Sigmoid colon (tissue), 7 donors: ENCODE measurements around the gene MGAT3. TPM values are rescaled to one million over a fixed set of nuclear protein-coding genes. Genes with fewer than 3 reads are reported as not detected.

Source experiments
- DNase-seq: peaks from one replicate; pipeline ENCODE4 v3.0.0-alpha.2; 2019
- H3K27ac ChIP-seq, 4 donors: fragments of 200-600 bp; sonication (generic); one replicate each; pipeline ENCODE4 v1.5.1; 2016 to 2019; ENCODE audit warnings: mild to moderate bottlenecking in 1 of 4
- H3K27me3 ChIP-seq, 3 donors: fragments of 200-600 bp; sonication (generic); one replicate each; pipeline ENCODE4 v1.5.1; 2019; ENCODE audit warnings: mild to moderate bottlenecking in 1 of 3
- H3K36me3 ChIP-seq, 4 donors: fragments of 200-600 bp; sonication (generic); one replicate each; pipeline ENCODE4 v1.5.1; 2016 to 2019
- H3K4me1 ChIP-seq, 4 donors: fragments of 200-600 bp; sonication (generic); one replicate each; pipeline ENCODE4 v1.5.1; 2017 to 2019
- H3K4me3 ChIP-seq, 4 donors: fragments of 200-600 bp; sonication (generic); one replicate each; pipeline ENCODE4 v1.5.1; 2017 to 2019; ENCODE audit warnings: mild to moderate bottlenecking in 2 of 4, moderate library complexity in 1 of 4
- H3K9me3 ChIP-seq, 4 donors: fragments of 200-600 bp in 3 of 4; sonication (generic) in 3 of 4; one replicate each; pipeline versions ENCODE4 v1.5.1 to v1.6.1; 2013 to 2019
- EP300 ChIP-seq, 4 donors: sonication (generic); formaldehyde crosslinking; IDR thresholded peaks; one replicate each; pipeline ENCODE4 v1.6.1; 2017; ENCODE audit warnings: antibody characterized with exemption in 4 of 4
- POLR2A ChIP-seq, 2 donors: fragments of 450-650 bp; IDR thresholded peaks; one replicate each; pipeline ENCODE4 v1.6.1; 2016; ENCODE audit warnings: antibody characterized with exemption in 2 of 2, mild to moderate bottlenecking in 2 of 2, moderate library complexity in 2 of 2
- POLR2AphosphoS5 ChIP-seq, 4 donors: sonication (generic); formaldehyde crosslinking; IDR thresholded peaks; one replicate each; pipeline ENCODE4 v1.6.1; 2017; ENCODE audit warnings: antibody characterized with exemption in 4 of 4
- WGBS, 2 donors: extraction: QIAGEN DNeasy Blood & Tissue Kit; methylation state at CpG; one replicate each; pipeline ENCODE4 v1.1.7; 2013; 5-methylcytosine and 5-hydroxymethylcytosine counted together
- intact Hi-C: fragments of 100-400 bp; cut with DNase I; formaldehyde crosslinking; loops from one replicate; pipeline ENCODE4 v1.15.1; 2023
- polyA plus RNA-seq, 3 donors: library from polyadenylated mRNA; stranded (reverse); fragments of 200-250 nt; gene quantifications; one replicate each; pipeline ENCODE4 v1.2.3, GENCODE V29; 2013
- total RNA-seq, 4 donors: library from RNA; depleted of rRNA; stranded (reverse); fragments of >200 nt; gene quantifications; one replicate each; pipeline ENCODE4 v1.1.0, GENCODE V29; 2016
- TF ChIP-seq, protein P1 (sequence below), 4 experiments: fragments of 450-650 bp in 3 of 4; fragments of 200-600 bp in 1 of 4; IDR thresholded peaks; one replicate each; pipeline ENCODE4 v1.5.1; 2016 to 2019; ENCODE audit warnings: antibody characterized with exemption in 4 of 4, mild to moderate bottlenecking in 3 of 4, moderate library complexity in 2 of 4
- donor health status: healthy with polysubstance abuse.
- donor health status: Bipolar disorder and iron deficiency.
- donor health status: healthy.

MGAT3 gene
- total and polyA plus RNA-seq, 7 donors: 0.60 to 8.1 (median 1.1) TPM

DNA sequence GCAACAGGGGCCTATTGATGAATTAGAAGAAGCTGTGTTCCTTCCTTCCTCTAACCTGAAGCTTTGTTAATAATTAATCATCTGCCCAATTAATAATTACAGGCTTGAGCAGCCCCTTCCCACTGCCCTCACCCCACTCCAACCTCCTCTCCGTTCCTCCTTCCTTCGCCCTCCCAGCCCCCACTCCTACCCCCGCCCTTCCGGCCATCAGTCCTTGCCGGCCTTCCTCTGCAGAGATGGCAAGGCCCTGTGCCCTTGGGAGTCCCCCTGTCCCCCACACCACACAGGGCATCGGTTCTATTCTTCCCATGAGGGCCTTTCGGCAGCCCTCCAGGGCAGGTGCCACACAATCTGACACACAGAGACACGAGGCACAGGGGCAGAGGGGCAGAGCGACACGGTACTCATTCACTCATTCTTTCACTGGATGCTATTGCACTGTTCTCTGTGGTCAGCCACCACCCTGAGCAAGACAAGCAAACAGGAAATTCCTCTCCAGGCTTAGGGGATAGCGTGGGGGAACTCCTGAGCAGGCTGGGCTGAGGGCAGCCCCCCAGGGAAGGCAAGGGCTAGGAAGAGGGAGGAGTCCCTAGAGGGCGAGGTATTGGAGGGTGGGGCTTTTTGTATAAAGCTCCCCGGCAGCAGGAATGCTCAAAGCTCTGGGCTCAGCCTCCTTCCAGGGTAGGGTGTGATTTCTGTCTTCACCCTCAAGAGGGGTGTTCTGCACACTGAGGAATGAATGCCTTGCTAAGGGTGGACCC, 14.7 kb downstream of the MGAT3 start:
- H3K4me3 ChIP-seq: no peak overlapping the region
- H3K27ac ChIP-seq: peak overlapping the region; percentile 14 to 67 (median 26)
- WGBS, 2 donors: 34 to 36% methylated on average over 13 of the region's 13 CpGs
- no peaks in the 10 kb centered on the region for H3K36me3 ChIP-seq
- no peaks in the 10 kb centered on the region for H3K4me1 ChIP-seq
- H3K27me3 ChIP-seq: no peaks in the 10 kb centered on the region
- TF ChIP-seq EP300 (IDR thresholded peaks at IDR 0.05) (no peak), POLR2A (IDR thresholded peaks at IDR 0.05) (no peak), POLR2AphosphoS5 (IDR thresholded peaks at IDR 0.05) (no peak)
- TF ChIP-seq, protein P1, sequence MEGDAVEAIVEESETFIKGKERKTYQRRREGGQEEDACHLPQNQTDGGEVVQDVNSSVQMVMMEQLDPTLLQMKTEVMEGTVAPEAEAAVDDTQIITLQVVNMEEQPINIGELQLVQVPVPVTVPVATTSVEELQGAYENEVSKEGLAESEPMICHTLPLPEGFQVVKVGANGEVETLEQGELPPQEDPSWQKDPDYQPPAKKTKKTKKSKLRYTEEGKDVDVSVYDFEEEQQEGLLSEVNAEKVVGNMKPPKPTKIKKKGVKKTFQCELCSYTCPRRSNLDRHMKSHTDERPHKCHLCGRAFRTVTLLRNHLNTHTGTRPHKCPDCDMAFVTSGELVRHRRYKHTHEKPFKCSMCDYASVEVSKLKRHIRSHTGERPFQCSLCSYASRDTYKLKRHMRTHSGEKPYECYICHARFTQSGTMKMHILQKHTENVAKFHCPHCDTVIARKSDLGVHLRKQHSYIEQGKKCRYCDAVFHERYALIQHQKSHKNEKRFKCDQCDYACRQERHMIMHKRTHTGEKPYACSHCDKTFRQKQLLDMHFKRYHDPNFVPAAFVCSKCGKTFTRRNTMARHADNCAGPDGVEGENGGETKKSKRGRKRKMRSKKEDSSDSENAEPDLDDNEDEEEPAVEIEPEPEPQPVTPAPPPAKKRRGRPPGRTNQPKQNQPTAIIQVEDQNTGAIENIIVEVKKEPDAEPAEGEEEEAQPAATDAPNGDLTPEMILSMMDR (IDR thresholded peaks at IDR 0.05): no peak
- no peaks in the 10 kb centered on the region for H3K9me3 ChIP-seq
- DNase-seq: no peak
- intact Hi-C loops: no loop called here

GRCh38 chr22:39472570-39473556, 16.1 kb downstream of the MGAT3 start:
- Histone ChIP-seq H3K9me3 (no peaks in the 10 kb centered on the region), H3K4me1 (no peaks in the 10 kb centered on the region), H3K27ac (peak overlapping the region in 1 of 4 donors; percentile 67), H3K4me3 (no peak overlapping the region), H3K27me3 (no peaks in the 10 kb centered on the region), H3K36me3 (no peaks in the 10 kb centered on the region)
- peak in 1 of 2 donors; percentile 56 for TF ChIP-seq POLR2A (IDR thresholded peaks at IDR 0.05)
- no peak for TF ChIP-seq POLR2AphosphoS5 (IDR thresholded peaks at IDR 0.05)
- intact Hi-C loops: no loop called here
- DNase-seq: no peak
- 19 to 64% methylated on average over 19 of the region's 19 CpGs for WGBS, 2 donors

GRCh38 chr22:39473851-39474250, 17.0 kb downstream of the MGAT3 start:
- intact Hi-C loops: no loop called here
- WGBS, 2 donors: 68 to 86% methylated on average over 5 of the region's 5 CpGs
- no peak for DNase-seq
- no peaks in the 10 kb centered on the region for H3K27me3 ChIP-seq
- H3K4me3 ChIP-seq: no peak overlapping the region
- TF ChIP-seq EP300 (IDR thresholded peaks at IDR 0.05) (no peak), POLR2AphosphoS5 (IDR thresholded peaks at IDR 0.05) (no peak), POLR2A (IDR thresholded peaks at IDR 0.05) (no peak)
- TF ChIP-seq, protein P1 (IDR thresholded peaks at IDR 0.05): no peak
- no peaks in the 10 kb centered on the region for H3K4me1 ChIP-seq
- H3K36me3 ChIP-seq: no peaks in the 10 kb centered on the region
- no peaks in the 10 kb centered on the region for H3K9me3 ChIP-seq
- peak overlapping the region in 1 of 4 donors; percentile 38 for H3K27ac ChIP-seq

GRCh38 chr22:39474351-39475111, 17.7 kb downstream of the MGAT3 start:
- Histone ChIP-seq H3K27me3 (no peaks in the 10 kb centered on the region), H3K4me3 (no peak overlapping the region), H3K9me3 (no peaks in the 10 kb centered on the region), H3K27ac (peak overlapping the region in 2 of 4 donors; percentile 4 to 38), H3K4me1 (no peaks in the 10 kb centered on the region), H3K36me3 (no peaks in the 10 kb centered on the region)
- no peak for TF ChIP-seq POLR2AphosphoS5 (IDR thresholded peaks at IDR 0.05)
- TF ChIP-seq, protein P1 (IDR thresholded peaks at IDR 0.05): no peak
- 39 to 69% methylated on average over 11 of the region's 11 CpGs for WGBS, 2 donors
- DNase-seq: no peak
- intact Hi-C loops: no loop called here
